ENCODE measurements around the gene ATP8B4. TPM values are rescaled to one million over a fixed set of nuclear protein-coding genes. Genes with fewer than 3 reads are reported as not detected.

ATP8B4 gene
- total RNA-seq, 1 donor: 90.2 TPM

- DNase-seq (ENCODE audit: low read depth): peak; percentile 88
- TF ChIP-seq, protein P1, sequence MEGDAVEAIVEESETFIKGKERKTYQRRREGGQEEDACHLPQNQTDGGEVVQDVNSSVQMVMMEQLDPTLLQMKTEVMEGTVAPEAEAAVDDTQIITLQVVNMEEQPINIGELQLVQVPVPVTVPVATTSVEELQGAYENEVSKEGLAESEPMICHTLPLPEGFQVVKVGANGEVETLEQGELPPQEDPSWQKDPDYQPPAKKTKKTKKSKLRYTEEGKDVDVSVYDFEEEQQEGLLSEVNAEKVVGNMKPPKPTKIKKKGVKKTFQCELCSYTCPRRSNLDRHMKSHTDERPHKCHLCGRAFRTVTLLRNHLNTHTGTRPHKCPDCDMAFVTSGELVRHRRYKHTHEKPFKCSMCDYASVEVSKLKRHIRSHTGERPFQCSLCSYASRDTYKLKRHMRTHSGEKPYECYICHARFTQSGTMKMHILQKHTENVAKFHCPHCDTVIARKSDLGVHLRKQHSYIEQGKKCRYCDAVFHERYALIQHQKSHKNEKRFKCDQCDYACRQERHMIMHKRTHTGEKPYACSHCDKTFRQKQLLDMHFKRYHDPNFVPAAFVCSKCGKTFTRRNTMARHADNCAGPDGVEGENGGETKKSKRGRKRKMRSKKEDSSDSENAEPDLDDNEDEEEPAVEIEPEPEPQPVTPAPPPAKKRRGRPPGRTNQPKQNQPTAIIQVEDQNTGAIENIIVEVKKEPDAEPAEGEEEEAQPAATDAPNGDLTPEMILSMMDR (IDR thresholded peaks at IDR 0.05; ENCODE audit: insufficient read depth, low read depth, low read length): no peak
- H3K4me3 ChIP-seq (ENCODE audit: low read depth, low read length): no peak overlapping the region
Measured at GRCh38 chr15:50057905-50058639, 61.0 kb downstream of the ATP8B4 start.

DNA sequence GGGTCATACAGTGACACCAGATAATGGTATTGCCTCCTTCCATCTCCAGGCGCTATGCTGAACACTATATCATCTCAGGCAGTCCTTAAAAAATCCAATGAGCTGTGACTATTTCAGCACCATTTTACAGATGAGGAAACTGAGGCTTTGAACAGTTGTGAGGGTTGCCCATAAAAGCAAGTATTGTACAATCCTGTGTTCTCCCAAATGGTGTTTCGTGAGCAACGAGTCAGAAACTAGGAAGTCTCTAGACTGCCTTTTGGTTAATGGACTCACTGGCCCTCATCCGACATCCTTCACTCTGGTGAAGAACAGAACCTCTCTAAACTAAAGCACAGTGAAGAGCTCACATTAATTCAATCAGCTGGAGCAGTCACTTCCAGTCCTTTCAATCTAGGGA lies 61.8 kb downstream of the ATP8B4 start:
- no peak overlapping the region for H3K4me3 ChIP-seq (ENCODE audit: low read depth, low read length)
- TF ChIP-seq, protein P1 (IDR thresholded peaks at IDR 0.05; ENCODE audit: insufficient read depth, low read depth, low read length): no peak
- no peak for DNase-seq (ENCODE audit: low read depth)

DNA sequence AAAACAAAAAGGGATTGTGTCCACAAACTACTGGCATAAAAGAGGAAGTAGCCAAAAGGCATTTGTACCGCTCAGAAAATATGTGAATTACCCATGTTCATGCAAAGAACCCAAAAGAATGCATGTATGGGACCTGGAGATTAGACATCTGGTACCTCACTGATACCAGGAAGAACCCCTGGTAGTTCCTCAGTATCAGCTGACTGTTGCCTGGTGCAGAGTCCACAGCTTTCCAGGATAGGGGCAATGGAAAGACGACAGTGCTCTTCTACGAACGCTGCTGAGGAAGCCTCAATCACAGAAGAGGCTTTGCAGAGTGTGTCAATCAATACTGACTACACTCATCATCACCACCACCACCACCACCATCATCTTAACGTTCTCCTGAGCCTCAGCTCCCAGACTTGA lies 63.3 kb downstream of the ATP8B4 start:
- TF ChIP-seq, protein P1 (IDR thresholded peaks at IDR 0.05; ENCODE audit: insufficient read depth, low read depth, low read length): no peak
- no peak overlapping the region for H3K4me3 ChIP-seq (ENCODE audit: low read depth, low read length)
- no peak for DNase-seq (ENCODE audit: low read depth)

- H3K4me3 ChIP-seq (ENCODE audit: low read depth, low read length): no peak overlapping the region
- TF ChIP-seq, protein P1 (IDR thresholded peaks at IDR 0.05; ENCODE audit: insufficient read depth, low read depth, low read length): no peak
- peak; percentile 96 for DNase-seq (ENCODE audit: low read depth)
Measured at GRCh38 chr15:50055332-50055731, 63.7 kb downstream of the ATP8B4 start.

DNA sequence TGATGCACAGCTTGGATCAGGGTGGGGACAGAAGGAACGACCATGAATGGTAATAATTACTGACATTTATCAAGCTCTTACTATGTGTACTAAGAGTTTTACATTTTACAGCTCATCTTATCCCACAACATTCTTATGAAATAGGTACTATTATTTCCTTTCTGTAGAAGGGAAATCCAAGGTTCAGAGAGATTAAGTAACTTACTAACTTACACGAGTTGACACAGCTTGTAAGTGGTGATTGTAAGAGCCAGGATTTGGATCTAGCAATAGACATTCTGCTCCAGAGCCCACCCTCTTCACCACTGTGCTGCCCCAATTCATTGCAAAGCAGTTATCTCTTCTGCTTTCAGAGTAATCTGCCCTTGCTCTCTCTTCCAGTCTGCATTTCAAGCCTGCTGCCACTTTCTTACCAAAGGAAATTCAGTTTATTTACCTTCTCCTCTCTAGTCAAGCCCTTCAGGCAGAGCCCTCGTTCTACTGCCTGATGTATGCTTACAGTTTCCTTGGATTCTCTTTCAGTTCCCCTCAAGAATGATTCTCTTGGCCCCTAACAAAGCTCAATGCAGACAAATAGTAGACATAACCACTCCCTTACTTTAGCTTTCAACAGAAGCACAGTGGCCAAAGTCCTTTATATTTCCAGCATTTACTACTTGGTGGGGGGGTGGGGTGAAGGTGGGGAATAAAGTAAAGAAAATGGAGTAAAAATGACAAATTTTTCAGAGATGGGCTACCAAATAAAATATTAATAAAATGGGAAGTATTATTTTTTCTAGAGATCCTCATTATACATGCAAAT lies 65.8 kb downstream of the ATP8B4 start:
- no peak for DNase-seq (ENCODE audit: low read depth)
- TF ChIP-seq, protein P1 (IDR thresholded peaks at IDR 0.05; ENCODE audit: insufficient read depth, low read depth, low read length): no peak
- H3K4me3 ChIP-seq (ENCODE audit: low read depth, low read length): no peak overlapping the region

DNA sequence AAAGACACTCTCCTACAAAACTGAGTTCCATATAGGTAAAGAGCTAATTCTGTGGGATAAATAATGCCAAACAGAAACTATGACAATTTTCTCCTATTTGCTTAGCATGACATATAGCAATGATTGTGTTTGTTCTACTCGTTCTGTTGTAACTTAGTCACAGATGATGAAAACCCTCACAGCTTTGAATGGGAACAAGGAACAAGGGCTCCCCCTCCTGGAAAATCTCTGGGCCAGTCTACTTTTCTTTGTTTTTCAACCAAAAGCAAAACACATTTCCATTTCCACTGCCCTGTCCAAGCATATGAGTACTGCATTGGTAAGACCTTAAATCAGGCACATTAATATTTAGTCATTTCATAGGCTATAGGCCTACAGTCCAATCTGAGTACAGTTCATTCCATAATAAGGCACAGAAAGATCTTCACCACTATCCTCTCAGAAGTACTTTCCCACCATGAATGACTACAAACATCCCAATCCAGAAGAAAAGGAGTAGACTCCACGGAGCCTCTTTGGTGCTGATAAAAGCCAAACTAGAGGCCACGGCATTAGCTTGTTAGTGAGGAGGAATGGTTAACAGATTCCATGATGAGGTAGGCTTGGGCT lies 67.1 kb downstream of the ATP8B4 start:
- H3K4me3 ChIP-seq (ENCODE audit: low read depth, low read length): no peak overlapping the region
- TF ChIP-seq, protein P1 (IDR thresholded peaks at IDR 0.05; ENCODE audit: insufficient read depth, low read depth, low read length): peak; percentile 79
- DNase-seq (ENCODE audit: low read depth): peak; percentile 91
